Measurements from ENCODE around the gene CELSR2.
A peak's percentile ranks its signal among the peaks of the same experiment; 100 is the strongest.

The CELSR2 gene

GRCh38 chr1:109231066-109231465 is 18.3 kb upstream of the CELSR2 start:
- DNase-seq (ENCODE audit: low spot score) = no peak

DNA sequence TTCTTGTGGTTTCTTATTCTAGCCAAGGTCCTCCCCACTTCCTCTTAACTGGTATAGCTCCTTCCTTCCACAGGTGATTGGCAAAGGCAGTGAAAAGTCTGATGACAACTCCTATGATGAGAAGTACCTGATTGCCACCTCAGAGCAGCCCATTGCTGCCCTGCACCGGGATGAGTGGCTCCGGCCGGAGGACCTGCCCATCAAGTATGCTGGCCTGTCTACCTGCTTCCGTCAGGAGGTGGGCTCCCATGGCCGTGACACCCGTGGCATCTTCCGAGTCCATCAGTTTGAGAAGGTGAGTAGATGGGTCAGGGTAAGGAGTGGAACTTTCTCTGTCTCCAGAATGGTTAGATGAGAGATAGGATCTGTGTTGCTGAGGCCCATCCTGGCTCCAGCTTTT is 14.2 kb upstream of the CELSR2 start:
- DNase-seq (ENCODE audit: low spot score) = no peak

- DNase-seq (ENCODE audit: low spot score) = no peak
Measured at GRCh38 chr1:109237512-109237911, 11.8 kb upstream of the CELSR2 start.

GRCh38 chr1:109238382-109238781 is 11.0 kb upstream of the CELSR2 start:
- no peak for DNase-seq (ENCODE audit: low spot score)

GRCh38 chr1:109239047-109239408 is 10.3 kb upstream of the CELSR2 start:
- no peak for DNase-seq (ENCODE audit: low spot score)

- DNase-seq (ENCODE audit: low spot score) = no peak
Measured at GRCh38 chr1:109239409-109240068, 9.8 kb upstream of the CELSR2 start.

DNA sequence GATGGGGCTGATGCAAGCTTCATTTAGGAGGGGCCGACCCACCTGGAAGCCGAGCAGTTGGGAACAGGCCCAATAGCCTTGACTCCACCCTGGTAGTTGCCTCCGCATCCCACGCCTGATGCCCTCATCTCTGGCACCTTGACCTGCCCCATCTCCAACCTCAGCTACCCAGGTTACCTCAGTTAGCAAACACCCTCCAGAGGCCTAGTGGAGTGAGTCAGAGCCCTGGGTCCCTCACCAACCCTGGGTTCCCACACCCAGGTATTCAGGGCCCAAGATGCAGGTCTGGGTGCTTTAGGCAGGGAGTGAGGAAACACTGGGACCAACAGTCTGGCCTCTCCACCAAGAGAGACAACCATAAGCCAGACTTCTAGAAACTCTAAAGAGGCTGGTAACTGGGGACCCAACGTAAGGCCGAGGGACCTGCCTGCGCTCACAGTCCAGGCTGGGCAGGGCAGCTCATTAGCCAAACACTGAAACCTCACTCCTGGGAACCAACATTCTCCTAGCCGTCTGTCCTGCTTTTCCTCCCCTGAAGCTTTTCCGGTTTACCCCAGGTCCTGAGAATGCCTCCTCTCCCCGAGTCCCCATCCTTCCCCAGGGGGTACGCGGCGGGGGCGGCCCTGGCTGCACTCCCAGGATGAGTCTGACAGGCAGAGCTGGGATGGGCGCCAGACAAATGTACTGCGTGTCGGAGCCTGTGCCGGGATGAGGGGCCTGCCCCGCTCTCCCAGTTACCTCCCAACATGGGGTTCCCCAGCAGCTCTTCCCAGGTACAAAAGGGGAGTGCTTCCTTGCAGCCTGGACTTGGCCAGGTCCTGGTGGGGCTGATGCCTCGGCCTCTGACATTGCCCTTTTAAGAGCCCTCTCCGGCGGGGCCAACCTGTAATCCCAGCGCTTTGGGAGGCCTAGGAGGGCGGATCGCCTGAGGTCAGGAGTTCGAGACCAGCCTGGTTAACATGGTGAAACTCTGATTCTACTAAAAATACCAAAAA is 8.9 kb upstream of the CELSR2 start:
- DNase-seq (ENCODE audit: low spot score) = peak; percentile 58

DNA sequence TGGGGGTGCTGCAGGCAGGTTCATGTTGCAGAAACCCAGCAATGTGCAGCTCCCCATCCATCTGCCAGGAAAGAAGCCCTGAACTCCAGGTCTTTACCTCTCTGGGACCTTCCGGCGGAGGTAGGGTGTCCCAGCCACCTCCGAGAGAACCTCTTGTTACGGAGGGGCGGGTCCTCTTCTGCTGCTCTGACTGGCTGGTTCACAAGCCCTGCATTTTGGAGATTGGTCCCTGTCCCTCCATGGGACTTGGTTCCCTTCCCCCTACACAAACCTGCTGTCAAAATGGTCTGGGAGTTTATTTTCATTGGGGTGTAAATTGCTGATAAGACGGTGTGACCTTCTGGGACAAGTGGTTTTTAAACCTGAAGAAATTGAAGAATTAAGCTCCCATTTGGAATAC is 8.0 kb upstream of the CELSR2 start:
- no peak for DNase-seq (ENCODE audit: low spot score)

- no peak for DNase-seq (ENCODE audit: low spot score)
Measured at GRCh38 chr1:109241841-109242345, 7.4 kb upstream of the CELSR2 start.

DNA sequence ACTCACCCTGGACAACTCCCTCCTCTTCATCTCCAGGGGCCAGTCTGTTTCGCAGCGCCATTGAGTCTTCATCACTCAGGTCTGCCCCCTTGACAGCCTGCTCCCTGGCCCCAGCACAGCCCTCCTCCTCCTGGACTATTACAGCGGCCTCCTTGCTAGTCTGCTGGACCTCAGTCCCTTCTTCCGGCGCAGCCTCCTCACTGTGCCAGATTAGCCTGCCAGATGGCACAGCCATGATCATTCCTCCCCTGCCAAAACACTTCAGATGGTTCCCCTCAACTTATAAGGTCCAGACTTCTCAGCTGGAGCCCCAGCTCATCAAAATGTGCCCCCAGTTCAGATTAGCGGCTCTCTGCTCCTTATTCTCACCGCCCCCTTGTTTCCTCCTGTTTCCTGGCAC is 7.0 kb upstream of the CELSR2 start:
- DNase-seq (ENCODE audit: low spot score) = no peak

DNA sequence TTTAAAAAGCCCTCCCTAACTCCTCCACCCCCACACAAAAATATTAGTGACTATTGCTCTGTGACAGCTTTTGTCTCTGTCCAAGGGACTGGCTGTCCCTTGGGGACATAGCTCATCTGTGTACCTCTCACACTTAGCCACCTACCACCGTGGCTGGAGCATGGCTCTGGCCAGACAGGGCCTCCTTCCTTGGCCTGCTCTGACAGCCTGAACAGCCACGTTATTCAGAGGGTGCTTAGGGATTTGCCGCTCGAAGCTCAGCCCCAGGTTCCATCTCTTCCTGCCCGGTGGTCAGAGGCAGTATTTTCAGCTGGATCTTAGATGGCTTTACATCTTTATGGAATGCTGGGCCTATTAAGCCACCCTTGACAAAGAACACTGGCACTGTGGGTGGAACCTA is 6.1 kb upstream of the CELSR2 start:
- no peak for DNase-seq (ENCODE audit: low spot score)

DNA sequence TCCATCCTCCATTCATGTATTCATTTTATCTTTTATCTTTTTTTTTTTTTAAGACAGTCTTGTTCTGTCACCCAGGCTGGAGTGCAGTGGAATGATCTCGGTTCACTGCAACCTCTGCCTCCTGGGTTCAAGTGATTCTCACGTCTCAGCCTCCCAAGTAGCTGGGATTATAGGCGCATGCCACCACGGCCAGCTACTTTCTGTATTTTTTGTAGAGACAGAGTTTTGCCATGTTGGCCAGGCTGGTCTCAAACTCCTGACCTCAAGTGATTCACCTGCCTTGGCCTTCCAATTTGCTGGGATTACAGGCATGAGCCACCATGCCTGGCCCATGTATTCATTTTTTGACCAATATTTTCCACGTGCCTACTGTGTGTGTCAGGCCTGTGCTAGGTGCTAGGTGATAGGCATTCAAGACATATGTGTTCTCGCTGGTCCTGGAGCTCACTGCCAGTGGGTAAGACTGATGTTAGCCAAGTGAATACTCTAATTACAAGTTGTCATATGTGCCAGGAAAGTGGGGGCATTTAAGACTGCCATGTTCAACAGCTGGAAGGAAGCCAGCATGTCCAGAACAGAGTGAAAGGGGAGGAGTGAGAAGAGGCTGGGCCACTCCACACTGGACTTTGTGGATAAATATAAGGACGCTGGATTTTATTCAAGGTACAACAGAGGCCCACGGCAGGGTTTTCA is 5.3 kb upstream of the CELSR2 start:
- no peak for DNase-seq (ENCODE audit: low spot score)

DNA sequence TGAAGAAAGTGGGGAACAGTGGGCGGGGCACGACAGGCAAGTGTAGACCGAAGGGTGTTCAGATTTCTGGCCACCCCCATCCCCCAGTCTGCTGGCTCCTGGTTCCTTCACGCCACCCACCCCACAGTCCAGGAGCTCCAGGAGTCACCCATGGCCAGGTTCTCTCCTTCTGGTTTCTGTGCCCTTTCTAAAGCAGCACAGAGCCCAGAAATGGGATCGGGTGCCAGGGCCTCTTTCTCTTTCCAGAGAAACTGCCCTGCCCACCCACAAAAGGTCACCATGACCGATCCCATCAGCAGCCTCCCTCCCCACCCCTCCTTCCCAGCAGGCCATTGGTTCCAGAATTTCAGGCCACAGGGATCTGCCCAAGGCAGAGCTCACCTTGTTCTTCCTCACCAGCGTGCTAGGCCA is 3.2 kb upstream of the CELSR2 start:
- no peak for DNase-seq (ENCODE audit: low spot score)

DNA sequence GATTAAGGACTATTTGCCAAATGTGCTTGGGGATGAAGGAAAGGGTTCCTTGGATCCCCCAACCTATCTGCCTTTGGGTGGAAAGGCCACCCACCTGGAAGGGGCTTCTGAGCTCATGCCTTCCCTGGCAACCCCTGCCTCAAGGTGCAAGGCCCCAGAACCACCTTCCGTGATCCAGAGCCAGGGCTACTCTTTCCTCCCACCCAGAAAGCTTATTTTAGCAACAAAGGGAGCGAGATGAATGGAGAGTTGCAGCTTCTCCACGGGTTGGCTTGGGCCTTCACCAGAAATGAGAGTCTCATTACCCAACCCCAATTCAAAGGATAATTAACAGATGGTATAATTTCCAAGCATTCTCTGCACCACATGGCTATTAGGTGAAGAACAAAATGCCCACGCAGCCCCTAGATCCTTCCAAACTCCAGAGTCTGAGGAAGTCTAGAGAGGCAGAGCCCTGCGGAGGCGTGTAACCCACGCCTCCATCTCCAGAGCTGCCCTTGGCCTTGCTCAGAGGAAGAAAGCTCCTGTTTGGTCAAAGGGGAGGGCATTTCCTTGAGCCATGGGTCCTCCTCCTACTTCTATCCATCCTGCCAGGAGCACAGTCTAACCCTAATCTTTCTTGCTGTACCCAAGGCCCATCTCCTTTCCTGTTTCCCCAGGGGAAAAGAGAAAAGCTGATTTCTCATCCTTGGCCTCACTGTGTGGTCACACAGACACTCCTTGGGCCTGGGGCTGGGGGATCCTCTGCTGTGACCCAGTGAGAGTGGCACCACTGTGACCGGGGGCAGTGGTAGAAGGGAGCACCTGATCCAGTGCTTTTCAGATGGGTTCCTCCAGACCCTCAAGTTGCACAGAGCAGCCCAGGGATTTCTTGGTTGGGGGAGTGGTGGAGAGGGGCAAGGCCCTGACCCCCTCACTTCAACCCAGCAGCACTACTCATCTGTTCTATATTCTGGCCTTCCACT is 1.7 kb upstream of the CELSR2 start:
- DNase-seq (ENCODE audit: low spot score) = no peak

DNA sequence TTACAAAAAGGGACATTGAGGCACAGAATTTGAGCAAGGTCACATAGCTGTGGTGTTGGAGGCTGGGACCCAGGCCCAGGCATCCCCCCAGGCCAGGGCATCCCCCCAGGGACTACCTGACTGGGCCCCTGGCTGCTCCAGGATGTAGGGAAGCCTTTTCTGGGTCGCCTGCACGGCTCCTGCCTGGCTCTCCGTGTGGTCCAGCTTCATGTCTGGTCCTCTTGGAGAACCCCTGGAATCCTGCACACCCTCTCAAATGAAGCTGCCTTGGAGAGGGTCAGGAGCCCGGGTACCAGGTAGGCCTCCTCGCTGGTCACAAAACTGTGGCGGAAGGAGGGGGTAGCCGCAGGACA is 919 bp upstream of the CELSR2 start:
- no peak for DNase-seq (ENCODE audit: low spot score)

DNA sequence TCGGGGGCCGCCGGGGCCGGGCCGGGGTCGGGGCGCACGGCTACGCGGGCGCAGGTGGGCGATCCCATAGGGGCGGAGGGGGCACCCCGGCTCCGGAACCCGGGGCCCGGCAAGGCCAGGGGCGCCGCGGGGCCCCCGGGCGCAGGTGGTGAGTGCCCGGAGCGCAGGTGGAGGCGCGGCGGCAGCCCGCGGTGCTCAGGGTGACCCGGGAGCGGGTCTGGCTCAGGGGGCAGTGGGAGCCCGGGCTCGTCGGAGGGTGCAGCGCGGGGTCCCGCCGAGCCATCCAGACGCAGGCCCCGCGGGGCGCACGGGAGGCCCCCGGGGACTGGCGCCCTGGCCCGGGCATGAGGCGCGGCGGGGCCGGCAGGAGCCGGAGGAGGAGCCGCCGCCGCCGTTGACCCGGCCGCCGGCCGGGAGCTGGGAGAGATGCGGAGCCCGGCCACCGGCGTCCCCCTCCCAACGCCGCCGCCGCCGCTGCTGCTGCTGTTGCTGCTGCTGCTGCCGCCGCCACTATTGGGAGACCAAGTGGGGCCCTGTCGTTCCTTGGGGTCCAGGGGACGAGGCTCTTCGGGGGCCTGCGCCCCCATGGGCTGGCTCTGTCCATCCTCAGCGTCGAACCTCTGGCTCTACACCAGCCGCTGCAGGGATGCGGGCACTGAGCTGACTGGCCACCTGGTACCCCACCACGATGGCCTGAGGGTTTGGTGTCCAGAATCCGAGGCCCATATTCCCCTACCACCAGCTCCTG is 489 bp downstream of the CELSR2 start:
- DNase-seq (ENCODE audit: low spot score) = peak; percentile 59

GRCh38 chr1:109250454-109251276 is 1.3 kb downstream of the CELSR2 start:
- no peak for DNase-seq (ENCODE audit: low spot score)

- no peak for DNase-seq (ENCODE audit: low spot score)
Measured at GRCh38 chr1:109251277-109252166, 2.2 kb downstream of the CELSR2 start.

Data from hepatic stellate cell (primary cell).